Measurements from ENCODE around the gene SH3BGRL. TPM values are rescaled to one million over a fixed set of nuclear protein-coding genes. Genes with fewer than 3 reads are reported as not detected.

Gene SH3BGRL
- total RNA-seq, 1 experiment from 2014 or later = 41.8 TPM

GRCh38 chrX:81231476-81231875, 29.6 kb downstream of the SH3BGRL start:
- no peak overlapping the region for H3K27ac ChIP-seq (ENCODE audit: insufficient read length, low read depth, low read length)
- H3K4ac ChIP-seq (ENCODE audit: low read depth, low read length) = no peak overlapping the region
- no peak overlapping the region for H4K91ac ChIP-seq (ENCODE audit: insufficient read length, low read depth, low read length)
- Mint-ChIP-seq H3K9me3 (peaks cover 56 to 64% of the 10 kb centered on the region in 2 experiments), H3K4me3 (no peak overlapping the region), H3K36me3 (ENCODE audit: insufficient read depth in 1 of 3, low read depth in 3 of 3) (peaks cover under 1 to 5% (median 3%) of the 10 kb centered on the region in 3 experiments; a peak in 5 of 7 replicates), H3K27me3 (ENCODE audit: low read depth) (no peaks in the 10 kb centered on the region), H3K4me1 (peaks cover 10 to 17% of the 10 kb centered on the region in 2 experiments), H3K27ac (no peak overlapping the region)
- H3K4me1 ChIP-seq (ENCODE audit: insufficient read depth, low read length) = no peaks in the 10 kb centered on the region
- H3T11ph ChIP-seq (ENCODE audit: low read length) = no peak overlapping the region
- no peak overlapping the region for H2BK12ac ChIP-seq (ENCODE audit: insufficient read length, low read depth, low read length)
- no peak overlapping the region for H4K8ac ChIP-seq (replicated peaks; ENCODE audit: insufficient read length, low read depth, low read length)
- H4K20me1 ChIP-seq (ENCODE audit: control insufficient read depth, insufficient read depth, insufficient read length) = no peaks in the 10 kb centered on the region
- no peak overlapping the region for H4K5ac ChIP-seq (ENCODE audit: insufficient read length, low read depth, low read length)
- TF ChIP-seq CTCF (conservative IDR thresholded peaks at IDR 0.05) = no peak
- H3K23ac ChIP-seq (ENCODE audit: insufficient read length, low read depth, low read length) = no peak overlapping the region
- no peak overlapping the region for H2AFZ ChIP-seq (ENCODE audit: low read length)
- no peak overlapping the region for H3K18ac ChIP-seq (ENCODE audit: insufficient read length, low read depth, low read length)
- H3K56ac ChIP-seq (ENCODE audit: insufficient read length, low read depth, low read length) = no peak overlapping the region
- H2BK120ac ChIP-seq (ENCODE audit: low read depth, low read length, poor library complexity, severe bottlenecking) = no peak overlapping the region
- H3K27me3 ChIP-seq (ENCODE audit: insufficient read depth, low read length) = no peaks in the 10 kb centered on the region
- H3K79me1 ChIP-seq (ENCODE audit: insufficient read depth, low read depth, low read length, poor library complexity, severe bottlenecking) = no peaks in the 10 kb centered on the region
- H3K14ac ChIP-seq (ENCODE audit: insufficient read depth, low read length) = no peak overlapping the region
- H2BK5ac ChIP-seq (ENCODE audit: insufficient read length, low read length) = no peak overlapping the region
- no peak for DNase-seq
- no peak overlapping the region for H2BK15ac ChIP-seq (ENCODE audit: low read depth, low read length)
- H2AK5ac ChIP-seq (ENCODE audit: insufficient read length, low read length) = no peak overlapping the region
- peaks cover 6% of the 10 kb centered on the region for H3K9me3 ChIP-seq (ENCODE audit: control insufficient read depth, low read depth, low read length)
- no peak overlapping the region for H3K4me2 ChIP-seq (ENCODE audit: insufficient read depth, insufficient read length, low read length)
- H2BK20ac ChIP-seq (ENCODE audit: low read depth, low read length, poor library complexity, severe bottlenecking) = no peak overlapping the region
- WGBS (ENCODE audit: extremely low coverage, insufficient read length, low lambda C conversion rate) = no CpG with 5 or more reads among the region's 1 CpG
- H3K79me2 ChIP-seq (ENCODE audit: insufficient read depth, low read length) = no peaks in the 10 kb centered on the region
- H3K9ac ChIP-seq (ENCODE audit: extremely low read depth, insufficient read length, low read length) = no peak overlapping the region
- H3K23me2 ChIP-seq (ENCODE audit: insufficient read length, low read depth, low read length, poor library complexity, severe bottlenecking) = no peaks in the 10 kb centered on the region
